Activated CD8-positive, alpha-beta memory T cell treated with anti-CD3 and anti-CD28 coated beads for 1 hour (primary cell): Measurements from ENCODE around the gene MPI.
A peak's percentile ranks its signal among the peaks of the same experiment; 100 is the strongest.
"Not testable (repeated sequence)": the region's sequence is repeated elsewhere in the genome, so short reads cannot be mapped to it uniquely, and the experiment has no call there.

Source experiments
- DNase-seq, 2 donors: peaks; one replicate each; pipeline ENCODE4 v3.0.0-alpha.2; 2020; ENCODE audit warnings: low read depth in 1 of 2; ENCODE audit errors: extremely low read depth in 1 of 2

MPI gene

DNA sequence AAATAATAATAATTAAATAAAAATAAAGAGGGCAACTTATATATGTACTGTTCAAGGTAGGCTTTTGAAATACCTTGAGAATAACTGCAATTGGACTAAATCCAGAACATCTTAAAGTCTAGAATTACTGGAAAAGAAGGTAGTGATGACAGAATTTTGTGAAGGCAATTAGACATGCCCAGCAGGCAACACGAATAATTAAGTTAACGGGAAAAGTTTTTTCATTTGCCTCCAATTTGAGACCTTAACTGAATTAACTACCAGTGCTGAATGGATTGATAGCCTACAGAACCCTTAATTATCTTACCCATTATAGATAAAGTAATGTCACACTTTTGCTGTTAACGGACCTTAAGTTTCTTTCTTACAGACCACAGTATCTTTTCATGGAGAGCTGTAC is 34.7 kb downstream of the MPI start:
- no peak for DNase-seq

DNA sequence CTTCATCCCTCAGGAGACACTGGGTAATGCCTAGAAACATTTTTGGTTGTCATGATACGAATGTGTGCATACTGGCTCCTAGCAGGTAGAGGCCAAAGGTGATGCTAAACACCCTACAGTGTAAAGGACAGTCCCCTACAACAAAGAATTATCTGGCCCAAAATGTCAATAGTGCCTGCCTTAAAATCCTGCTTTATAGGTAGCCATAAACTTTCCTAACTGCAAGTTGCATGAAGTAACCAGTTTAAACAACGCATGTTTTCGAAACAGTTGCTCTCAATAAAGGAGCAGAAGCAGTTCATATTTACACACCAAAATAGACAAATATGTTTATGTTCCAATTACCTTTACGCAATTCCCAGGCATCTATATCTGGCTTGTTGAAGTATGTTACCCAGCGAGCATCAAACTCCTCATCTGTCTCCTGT is 38.9 kb downstream of the MPI start:
- DNase-seq, result no peak

- DNase-seq, result no peak
These were observed 43.7 kb downstream of the MPI start for GRCh38 chr15:74933573-74933972.

DNA sequence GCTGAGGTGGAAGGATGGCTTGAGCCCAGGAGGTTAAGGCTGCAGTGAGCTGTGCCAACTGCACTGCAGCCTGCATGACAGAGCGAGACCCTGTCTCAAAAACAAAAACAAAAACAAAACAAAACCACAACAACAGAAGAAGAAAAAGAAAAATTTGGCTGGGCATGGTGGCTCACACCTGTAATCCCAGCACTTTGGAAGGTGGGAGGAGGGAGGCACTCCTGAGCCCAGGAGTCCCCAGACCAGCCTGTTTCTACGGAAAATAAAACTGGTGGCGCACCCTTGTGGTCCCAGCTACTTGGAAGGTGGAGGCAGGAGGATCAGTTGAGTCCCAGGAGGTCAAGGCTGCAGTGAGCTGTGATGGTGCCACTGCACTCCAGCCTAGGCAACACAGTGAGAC is 45.4 kb downstream of the MPI start:
- DNase-seq, result not testable (repeated sequence)

DNA sequence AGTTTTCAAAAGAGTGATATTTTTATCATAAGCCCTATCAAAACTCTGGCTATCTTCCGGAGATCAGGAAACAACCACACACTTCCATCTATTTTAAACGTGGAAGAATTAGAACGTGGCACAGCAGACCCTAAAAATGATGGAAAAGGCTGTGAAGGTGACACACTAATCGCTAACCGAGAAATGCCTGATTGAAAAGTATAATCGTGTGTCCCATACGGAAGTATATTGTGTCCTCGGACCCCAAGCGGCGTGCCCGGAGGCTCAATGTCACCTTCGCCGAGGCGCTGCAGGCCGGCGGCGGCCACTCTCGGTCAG is 47.4 kb downstream of the MPI start:
- DNase-seq, result no peak

DNA sequence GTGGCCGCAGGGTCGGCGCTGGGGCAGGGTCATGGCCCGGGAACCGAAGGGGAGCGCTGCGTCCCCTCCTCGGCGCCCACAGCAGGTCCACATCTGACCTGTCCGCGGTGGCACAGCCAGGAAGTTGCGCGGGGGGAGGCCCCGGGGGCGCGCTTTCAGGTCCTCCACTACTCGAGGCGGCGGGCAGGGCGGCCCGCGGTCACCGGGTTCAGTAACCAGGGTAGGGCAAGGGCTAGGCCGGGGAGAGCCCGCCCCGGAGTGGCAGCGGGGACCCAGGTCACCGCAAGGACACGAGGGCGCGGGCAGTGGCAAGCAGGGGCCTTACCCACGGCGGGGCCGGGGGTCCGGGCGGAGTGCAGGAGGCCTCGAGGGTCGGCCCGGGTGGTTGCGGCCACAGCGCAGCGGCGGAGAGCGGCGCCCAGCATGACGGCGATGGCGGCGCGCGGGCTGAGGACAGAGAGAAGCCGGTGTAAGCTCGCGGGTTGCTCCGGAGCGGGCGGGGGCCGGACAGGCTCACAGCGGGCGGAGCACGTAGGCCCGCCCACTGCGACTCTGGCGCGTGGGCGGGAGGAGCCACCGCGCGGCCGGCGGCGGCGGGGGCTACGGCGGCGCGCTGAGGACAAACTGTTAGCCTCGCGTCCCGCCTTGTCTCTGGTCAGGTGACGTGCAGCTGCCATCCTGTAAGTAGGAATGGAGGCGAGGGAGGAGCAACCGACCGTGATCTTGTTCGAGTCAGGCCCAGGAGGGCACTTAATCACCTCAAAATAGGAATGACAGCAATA is 47.9 kb downstream of the MPI start, which contains the start of gene COX5A:
Gene COX5A, minus strand, starts transcription at position 484 of the 782 bp plus-strand sequence. Its CDS starts 59 bp downstream, at position 425.
- peak; percentile 81 to 86 for DNase-seq

DNA sequence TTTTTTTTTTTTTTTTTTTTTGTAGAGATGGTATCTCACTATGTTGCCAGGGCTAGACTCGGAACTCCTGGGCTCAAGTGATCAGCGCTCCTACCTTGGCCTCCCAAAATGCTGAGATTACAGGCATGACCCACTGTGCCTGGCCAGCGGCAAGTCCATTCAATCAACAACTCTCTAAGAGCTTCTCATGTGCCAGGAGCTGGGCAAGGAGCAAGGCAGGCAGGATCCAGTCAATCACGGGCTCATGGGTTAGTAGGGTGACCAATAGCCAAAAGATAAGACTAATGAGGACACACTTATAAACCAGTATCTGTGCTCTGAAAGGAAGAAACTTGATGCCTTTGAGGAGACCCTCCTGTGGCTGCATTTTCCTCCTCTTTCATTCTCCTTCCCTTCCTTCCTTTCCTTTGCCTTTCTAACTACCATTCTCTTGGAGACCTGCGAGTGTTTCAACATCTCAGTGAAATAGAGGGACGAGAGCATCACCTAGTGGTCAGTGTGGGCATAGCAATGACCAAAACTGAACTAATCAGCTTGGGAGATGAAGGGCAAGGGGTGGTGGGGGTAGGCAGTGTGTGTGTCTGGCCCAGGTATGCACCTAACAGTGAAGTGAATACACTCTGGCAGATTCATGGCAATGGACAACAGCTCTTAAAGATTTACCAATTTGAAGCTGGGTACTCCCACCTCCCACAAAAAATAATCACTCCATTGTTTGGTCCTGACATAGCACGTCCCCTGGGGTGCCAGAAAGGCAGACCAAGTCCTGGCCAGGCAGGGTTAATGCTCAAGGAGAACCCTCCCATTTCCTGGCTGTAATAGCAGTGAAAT is 60.5 kb downstream of the MPI start:
- DNase-seq, result peak; percentile 46 to 56

DNA sequence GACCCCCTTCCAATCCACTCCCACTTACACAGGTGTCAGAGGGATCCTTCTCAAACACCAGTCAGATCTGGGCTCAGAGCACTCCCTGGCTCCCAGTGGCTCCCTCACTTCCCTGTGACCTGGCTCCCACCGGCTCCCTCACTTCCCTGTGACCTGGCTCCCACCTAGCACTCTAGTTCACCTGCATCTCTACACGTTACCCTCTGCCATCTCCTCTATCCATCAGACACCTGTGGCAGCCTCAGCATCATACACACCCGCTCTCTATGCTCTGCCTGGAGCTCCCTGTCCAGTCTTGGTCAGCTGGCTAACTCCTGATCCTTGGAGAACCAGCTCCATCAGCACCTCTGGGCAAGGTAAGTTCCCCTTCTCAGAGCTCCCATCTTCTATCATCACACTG is 61.2 kb downstream of the MPI start:
- DNase-seq, result no peak
